Measurements from ENCODE around the gene B9D2. TPM values are rescaled to one million over a fixed set of nuclear protein-coding genes. Genes with fewer than 3 reads are reported as not detected.

The B9D2 gene
- total RNA-seq, 1 donor from 2014 or later, result 5.9 TPM

- no peak overlapping the region for H3K4me2 ChIP-seq (ENCODE audit: low read length)
- TF ChIP-seq EZH2 (IDR thresholded peaks at IDR 0.05; ENCODE audit: insufficient read depth, low read length), result no peak
- no peak for TF ChIP-seq CTCF (IDR thresholded peaks at IDR 0.05; ENCODE audit: insufficient read depth, low read depth, low read length)
- peaks cover 55% of the 10 kb centered on the region for H4K20me1 ChIP-seq (ENCODE audit: insufficient read depth, low read length)
- H3K4me1 ChIP-seq (ENCODE audit: insufficient read depth, low read length), result peaks cover 22% of the 10 kb centered on the region
- Mint-ChIP-seq H3K9me3 (ENCODE audit: unreplicated experiment) (no peaks in the 10 kb centered on the region), H3K27ac (ENCODE audit: unreplicated experiment) (peak overlapping the region; percentile 100), H3K4me3 (ENCODE audit: unreplicated experiment) (no peak overlapping the region), H3K4me1 (ENCODE audit: low read depth, unreplicated experiment) (peaks cover 27% of the 10 kb centered on the region), H3K27me3 (ENCODE audit: low read depth, unreplicated experiment) (no peaks in the 10 kb centered on the region), H3K36me3 (ENCODE audit: low read depth, unreplicated experiment) (peaks cover 17% of the 10 kb centered on the region)
- FAIRE-seq, result no peak
- H3K36me3 ChIP-seq (ENCODE audit: insufficient read depth, low read length), result peaks cover 41% of the 10 kb centered on the region
- no peak overlapping the region for H2AFZ ChIP-seq (ENCODE audit: low read depth, low read length)
- no peak for DNase-seq (ENCODE audit: low read depth)
- H3K9me3 ChIP-seq (ENCODE audit: insufficient read depth, low read depth, low read length), result no peaks in the 10 kb centered on the region
- peak overlapping the region; percentile 93 for H3K27ac ChIP-seq (ENCODE audit: low read depth, low read length)
- H3K9ac ChIP-seq (ENCODE audit: low read length), result peak overlapping the region; percentile 67
- no peak overlapping the region for H3K4me3 ChIP-seq (ENCODE audit: insufficient read depth, low read depth, low read length)
- peaks cover 33% of the 10 kb centered on the region for H3K79me2 ChIP-seq (ENCODE audit: insufficient read depth, low read length)
- no peaks in the 10 kb centered on the region for H3K27me3 ChIP-seq (ENCODE audit: insufficient read depth, low read length)
These were observed 55.9 kb downstream of the B9D2 start for GRCh38 chr19:41307954-41308449.

GRCh38 chr19:41307090-41307875 is 56.7 kb downstream of the B9D2 start:
- Mint-ChIP-seq H3K27ac (ENCODE audit: unreplicated experiment) (peak overlapping the region; percentile 72), H3K36me3 (ENCODE audit: low read depth, unreplicated experiment) (peaks cover 15% of the 10 kb centered on the region), H3K27me3 (ENCODE audit: low read depth, unreplicated experiment) (no peaks in the 10 kb centered on the region), H3K4me3 (ENCODE audit: unreplicated experiment) (no peak overlapping the region), H3K4me1 (ENCODE audit: low read depth, unreplicated experiment) (peaks cover 22% of the 10 kb centered on the region), H3K9me3 (ENCODE audit: unreplicated experiment) (no peaks in the 10 kb centered on the region)
- no peak overlapping the region for H3K4me2 ChIP-seq (ENCODE audit: low read length)
- peak overlapping the region; percentile 67 for H3K9ac ChIP-seq (ENCODE audit: low read length)
- no peak overlapping the region for H3K27ac ChIP-seq (ENCODE audit: low read depth, low read length)
- DNase-seq (ENCODE audit: low read depth) (no peak), FAIRE-seq (no peak)
- no peak overlapping the region for H3K4me3 ChIP-seq (ENCODE audit: insufficient read depth, low read depth, low read length)
- H3K4me1 ChIP-seq (ENCODE audit: insufficient read depth, low read length), result peaks cover 22% of the 10 kb centered on the region
- no peak overlapping the region for H2AFZ ChIP-seq (ENCODE audit: low read depth, low read length)
- TF ChIP-seq EZH2 (IDR thresholded peaks at IDR 0.05; ENCODE audit: insufficient read depth, low read length), result no peak
- no peak for TF ChIP-seq CTCF (IDR thresholded peaks at IDR 0.05; ENCODE audit: insufficient read depth, low read depth, low read length)
- H3K27me3 ChIP-seq (ENCODE audit: insufficient read depth, low read length), result no peaks in the 10 kb centered on the region
- peaks cover 26% of the 10 kb centered on the region for H3K79me2 ChIP-seq (ENCODE audit: insufficient read depth, low read length)
- no peaks in the 10 kb centered on the region for H3K9me3 ChIP-seq (ENCODE audit: insufficient read depth, low read depth, low read length)
- H3K36me3 ChIP-seq (ENCODE audit: insufficient read depth, low read length), result peaks cover 45% of the 10 kb centered on the region
- H4K20me1 ChIP-seq (ENCODE audit: insufficient read depth, low read length), result peaks cover 48% of the 10 kb centered on the region
